ENCODE data around the gene CCDC14.
"Not testable (repeated sequence)": the region's sequence is repeated elsewhere in the genome, so short reads cannot be mapped to it uniquely, and the experiment has no call there.

CCDC14 gene, protein sequence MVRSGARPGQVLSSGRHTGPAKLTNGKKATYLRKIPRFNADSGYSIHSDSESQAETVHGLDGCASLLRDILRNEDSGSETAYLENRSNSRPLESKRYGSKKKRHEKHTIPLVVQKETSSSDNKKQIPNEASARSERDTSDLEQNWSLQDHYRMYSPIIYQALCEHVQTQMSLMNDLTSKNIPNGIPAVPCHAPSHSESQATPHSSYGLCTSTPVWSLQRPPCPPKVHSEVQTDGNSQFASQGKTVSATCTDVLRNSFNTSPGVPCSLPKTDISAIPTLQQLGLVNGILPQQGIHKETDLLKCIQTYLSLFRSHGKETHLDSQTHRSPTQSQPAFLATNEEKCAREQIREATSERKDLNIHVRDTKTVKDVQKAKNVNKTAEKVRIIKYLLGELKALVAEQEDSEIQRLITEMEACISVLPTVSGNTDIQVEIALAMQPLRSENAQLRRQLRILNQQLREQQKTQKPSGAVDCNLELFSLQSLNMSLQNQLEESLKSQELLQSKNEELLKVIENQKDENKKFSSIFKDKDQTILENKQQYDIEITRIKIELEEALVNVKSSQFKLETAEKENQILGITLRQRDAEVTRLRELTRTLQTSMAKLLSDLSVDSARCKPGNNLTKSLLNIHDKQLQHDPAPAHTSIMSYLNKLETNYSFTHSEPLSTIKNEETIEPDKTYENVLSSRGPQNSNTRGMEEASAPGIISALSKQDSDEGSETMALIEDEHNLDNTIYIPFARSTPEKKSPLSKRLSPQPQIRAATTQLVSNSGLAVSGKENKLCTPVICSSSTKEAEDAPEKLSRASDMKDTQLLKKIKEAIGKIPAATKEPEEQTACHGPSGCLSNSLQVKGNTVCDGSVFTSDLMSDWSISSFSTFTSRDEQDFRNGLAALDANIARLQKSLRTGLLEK

GRCh38 chr3:123960781-123961507 lies at the start of gene CCDC14:
Gene CCDC14 (minus strand): TSS chr3:123961229. CDS start chr3:123961173, 56 bp downstream.
- Mint-ChIP-seq H3K27me3 (peaks cover 3% of the 10 kb centered on the region), H3K36me3 (no peaks in the 10 kb centered on the region), H3K27ac (peak within 1 kb of the TSS; percentile 91), H3K4me3 (peak within 1 kb of the TSS; percentile 98), H3K4me1 (peaks cover 12% of the 10 kb centered on the region), H3K9me3 (no peaks in the 10 kb centered on the region)
- ATAC-seq (ENCODE audit: low read depth) (peak; percentile 85), DNase-seq (ENCODE audit: low spot score in 2 of 2) (peak; percentile 54 to 62)

GRCh38 chr3:124008321-124008720 lies 47.3 kb upstream of the CCDC14 start:
- not testable (repeated sequence) for H3K4me3 Mint-ChIP-seq; DNase-seq (ENCODE audit: low spot score in 2 of 2); H3K4me1 Mint-ChIP-seq; H3K9me3 Mint-ChIP-seq; ATAC-seq (ENCODE audit: low read depth); H3K27ac Mint-ChIP-seq; H3K36me3 Mint-ChIP-seq
- peaks cover 17% of the 10 kb centered on the region for H3K27me3 Mint-ChIP-seq

GRCh38 chr3:124007186-124007585 lies 46.2 kb upstream of the CCDC14 start:
- DNase-seq (ENCODE audit: low spot score in 2 of 2) = no peak
- no peaks in the 10 kb centered on the region for H3K36me3 Mint-ChIP-seq
- no peak for ATAC-seq (ENCODE audit: low read depth)
- H3K27me3 Mint-ChIP-seq = peaks cover 21% of the 10 kb centered on the region
- no peak overlapping the region for H3K27ac Mint-ChIP-seq
- no peaks in the 10 kb centered on the region for H3K9me3 Mint-ChIP-seq
- H3K4me1 Mint-ChIP-seq = no peaks in the 10 kb centered on the region
- no peak overlapping the region for H3K4me3 Mint-ChIP-seq

DNA sequence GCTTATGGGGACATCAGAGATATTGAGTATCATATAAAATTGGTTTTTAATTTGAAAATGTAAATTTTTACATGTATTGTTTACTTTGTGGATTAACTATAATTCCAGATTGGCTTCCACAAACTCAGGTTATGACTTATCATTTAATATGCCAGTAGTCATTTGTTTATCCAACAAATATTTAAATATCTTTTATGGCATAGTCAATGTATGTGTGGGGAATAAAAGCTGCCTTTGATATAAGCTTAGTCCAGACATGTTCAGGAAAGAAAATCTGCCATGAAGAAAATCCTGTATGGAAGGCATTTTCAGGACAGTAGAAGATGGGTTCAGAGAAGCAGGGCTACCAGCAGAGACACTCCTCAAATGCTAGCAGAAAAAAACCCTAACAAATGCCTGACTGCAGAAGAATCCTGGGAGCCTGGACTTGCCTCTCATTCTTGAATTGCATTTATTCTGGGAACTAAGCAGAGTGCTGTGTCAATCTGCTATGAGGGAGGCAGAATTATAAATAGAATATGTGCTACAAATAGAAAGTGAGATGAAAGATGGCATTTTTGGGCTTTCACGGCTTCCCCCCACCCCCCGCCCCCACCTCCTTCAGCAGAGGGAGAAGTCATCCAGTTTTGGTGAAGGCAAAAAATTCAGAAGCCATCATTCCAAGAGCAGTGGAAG lies 41.5 kb upstream of the CCDC14 start:
- not testable (repeated sequence) for H3K27ac Mint-ChIP-seq; H3K36me3 Mint-ChIP-seq; H3K4me1 Mint-ChIP-seq; H3K4me3 Mint-ChIP-seq; H3K9me3 Mint-ChIP-seq; DNase-seq (ENCODE audit: low spot score in 2 of 2); ATAC-seq (ENCODE audit: low read depth)
- peaks cover 31% of the 10 kb centered on the region for H3K27me3 Mint-ChIP-seq

DNA sequence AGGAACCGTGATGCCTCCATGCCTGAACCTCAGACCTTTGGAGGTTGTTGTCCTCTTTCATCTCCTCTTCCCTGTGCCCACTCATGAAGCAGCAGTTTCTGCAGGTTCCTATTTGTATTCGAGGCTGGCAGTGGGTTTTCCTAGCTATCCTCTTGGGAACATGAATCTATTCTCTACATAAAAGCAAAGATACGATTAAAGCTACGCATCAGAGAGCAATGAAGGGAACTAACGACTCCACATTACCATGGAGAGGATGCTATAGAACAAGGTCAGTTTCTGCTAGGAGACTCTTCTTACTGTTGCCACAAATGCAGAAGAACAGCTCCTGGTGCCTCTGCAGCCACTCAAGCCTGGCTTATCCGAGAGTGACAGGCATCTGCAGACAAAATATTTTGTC lies 40.3 kb upstream of the CCDC14 start:
- not testable (repeated sequence) for H3K4me3 Mint-ChIP-seq; ATAC-seq (ENCODE audit: low read depth); H3K36me3 Mint-ChIP-seq; DNase-seq (ENCODE audit: low spot score in 2 of 2); H3K27ac Mint-ChIP-seq; H3K9me3 Mint-ChIP-seq; H3K4me1 Mint-ChIP-seq
- H3K27me3 Mint-ChIP-seq = peaks cover 29% of the 10 kb centered on the region

GRCh38 chr3:123997543-123997942 lies 36.5 kb upstream of the CCDC14 start:
- no peak overlapping the region for H3K27ac Mint-ChIP-seq
- H3K9me3 Mint-ChIP-seq = no peaks in the 10 kb centered on the region
- ATAC-seq (ENCODE audit: low read depth) = no peak
- H3K4me1 Mint-ChIP-seq = no peaks in the 10 kb centered on the region
- no peak overlapping the region for H3K4me3 Mint-ChIP-seq
- peaks cover 16% of the 10 kb centered on the region for H3K27me3 Mint-ChIP-seq
- H3K36me3 Mint-ChIP-seq = no peaks in the 10 kb centered on the region
- DNase-seq (ENCODE audit: low spot score in 2 of 2) = no peak

DNA sequence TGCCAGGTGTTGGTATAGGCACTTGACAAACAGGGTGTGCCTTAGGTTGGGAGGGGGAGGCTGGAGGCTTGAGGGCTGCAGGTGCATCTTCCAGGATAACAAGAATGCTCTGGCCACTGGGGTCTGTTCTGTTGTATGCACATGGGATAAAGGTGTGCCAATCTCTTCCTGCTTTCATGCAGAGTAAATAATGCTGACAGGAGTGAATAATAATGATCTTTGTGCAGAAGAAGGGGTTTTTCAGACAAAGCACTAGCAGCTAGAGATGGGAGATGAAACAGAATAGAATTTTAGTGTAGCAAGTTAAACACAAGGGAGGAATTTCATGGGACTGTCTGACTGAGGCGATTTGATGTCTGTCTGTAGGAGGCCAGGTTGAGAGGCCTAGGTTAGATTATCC lies 32.8 kb upstream of the CCDC14 start:
- Mint-ChIP-seq H3K27me3 (peaks cover 18% of the 10 kb centered on the region), H3K4me1 (no peaks in the 10 kb centered on the region), H3K36me3 (no peaks in the 10 kb centered on the region), H3K4me3 (no peak overlapping the region), H3K9me3 (no peaks in the 10 kb centered on the region), H3K27ac (no peak overlapping the region)
- DNase-seq (ENCODE audit: low spot score in 2 of 2) (no peak), ATAC-seq (ENCODE audit: low read depth) (no peak)

DNA sequence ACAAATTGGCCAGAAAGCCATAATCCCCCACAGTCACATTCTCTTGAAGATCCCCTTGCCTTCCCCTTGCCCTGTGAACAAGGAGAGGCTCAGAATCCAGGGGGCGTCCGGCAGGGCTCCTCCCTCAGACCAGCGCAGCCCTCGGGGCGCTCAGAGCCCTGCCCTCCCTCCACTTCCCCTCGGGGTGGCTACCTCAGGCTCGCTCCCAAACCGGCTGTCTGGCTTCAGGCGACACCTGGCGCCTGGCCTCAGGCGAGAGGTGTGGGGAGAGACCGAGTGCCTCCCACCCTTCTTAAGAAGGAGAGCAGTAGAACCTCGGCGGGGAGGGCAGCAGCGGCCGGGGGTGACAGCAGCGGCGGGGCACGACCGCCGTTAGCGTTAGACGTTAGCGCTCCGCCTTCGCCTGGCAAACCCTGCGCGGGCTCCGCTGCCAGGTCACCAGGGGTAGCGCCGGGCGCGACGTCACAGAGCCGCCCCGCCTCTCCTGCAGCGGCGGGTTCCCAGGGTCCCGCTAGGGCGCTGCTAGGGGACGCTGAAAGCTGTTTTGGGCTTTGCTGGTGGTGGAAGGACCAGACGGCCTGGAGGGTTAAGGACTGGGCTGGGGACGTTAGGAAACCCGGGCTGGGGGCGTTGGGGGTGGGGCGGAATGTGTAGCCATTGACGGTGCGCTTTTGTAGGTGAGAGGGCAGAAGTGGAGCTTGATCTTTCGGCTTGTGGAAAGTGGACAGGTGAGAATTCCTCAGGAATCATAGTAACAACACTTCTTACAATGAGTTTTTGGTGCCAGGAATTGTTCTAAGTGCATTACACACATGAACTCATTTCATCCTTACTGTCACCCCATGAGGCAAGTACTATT lies 30.9 kb upstream of the CCDC14 start, which contains the start of gene ROPN1:
ROPN1 (minus strand) TSS at position 395 of the 859 bp plus-strand sequence. CDS start 11,643 bp downstream, outside the sequence.
- H3K36me3 Mint-ChIP-seq, H3K9me3 Mint-ChIP-seq, H3K4me1 Mint-ChIP-seq: not testable (repeated sequence)

GRCh38 chr3:123986427-123986826 lies 25.4 kb upstream of the CCDC14 start:
- H3K27me3 Mint-ChIP-seq = peaks cover 23% of the 10 kb centered on the region
- H3K27ac Mint-ChIP-seq = no peak overlapping the region
- ATAC-seq (ENCODE audit: low read depth) (no peak), DNase-seq (ENCODE audit: low spot score in 2 of 2) (no peak)
- H3K4me3 Mint-ChIP-seq = no peak overlapping the region
- no peaks in the 10 kb centered on the region for H3K9me3 Mint-ChIP-seq
- H3K36me3 Mint-ChIP-seq = no peaks in the 10 kb centered on the region
- H3K4me1 Mint-ChIP-seq = no peaks in the 10 kb centered on the region

More for the DNA sequence above, 30.9 kb upstream of the CCDC14 start, which contains the start of gene ROPN1:
- not testable (repeated sequence) for H3K27ac Mint-ChIP-seq; H3K4me3 Mint-ChIP-seq; DNase-seq (ENCODE audit: low spot score in 2 of 2)
- peak; percentile 96 for ATAC-seq (ENCODE audit: low read depth)
- H3K27me3 Mint-ChIP-seq = peaks cover 14% of the 10 kb centered on the region

DNA sequence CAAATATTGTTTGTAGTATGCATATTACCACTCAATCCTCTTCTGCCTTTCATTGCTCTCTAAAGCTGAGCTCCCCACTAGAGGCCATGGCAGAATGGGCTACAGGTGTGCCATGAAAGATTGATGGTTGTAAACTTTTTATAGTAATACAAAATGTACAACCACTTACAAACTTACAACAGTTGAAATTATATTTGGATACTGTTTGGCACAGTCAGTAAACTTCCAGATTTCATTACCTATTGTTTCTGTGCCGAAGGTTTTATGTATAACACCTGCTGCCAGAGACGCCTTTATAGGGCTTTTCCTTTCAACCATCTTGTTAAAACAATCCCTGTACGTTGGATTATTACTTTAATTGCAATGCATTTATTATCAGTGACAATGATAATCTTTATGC lies 23.9 kb upstream of the CCDC14 start:
- no peaks in the 10 kb centered on the region for H3K9me3 Mint-ChIP-seq
- H3K27me3 Mint-ChIP-seq = peaks cover 21% of the 10 kb centered on the region
- H3K4me1 Mint-ChIP-seq = peaks cover under 1% of the 10 kb centered on the region
- no peaks in the 10 kb centered on the region for H3K36me3 Mint-ChIP-seq
- no peak for DNase-seq (ENCODE audit: low spot score in 2 of 2)
- H3K4me3 Mint-ChIP-seq = no peak overlapping the region
- ATAC-seq (ENCODE audit: low read depth) = no peak
- no peak overlapping the region for H3K27ac Mint-ChIP-seq

GRCh38 chr3:123984350-123984749 lies 23.3 kb upstream of the CCDC14 start:
- peaks cover 18% of the 10 kb centered on the region for H3K27me3 Mint-ChIP-seq
- peaks cover 3% of the 10 kb centered on the region for H3K4me1 Mint-ChIP-seq

GRCh38 chr3:123981317-123981716 lies 20.3 kb upstream of the CCDC14 start:
- not testable (repeated sequence) for ATAC-seq (ENCODE audit: low read depth); H3K4me1 Mint-ChIP-seq; H3K36me3 Mint-ChIP-seq; DNase-seq (ENCODE audit: low spot score in 2 of 2); H3K27ac Mint-ChIP-seq; H3K4me3 Mint-ChIP-seq; H3K9me3 Mint-ChIP-seq
- H3K27me3 Mint-ChIP-seq = peaks cover 14% of the 10 kb centered on the region

More at GRCh38 chr3:123984350-123984749, 23.3 kb upstream of the CCDC14 start:
- H3K36me3 Mint-ChIP-seq = no peaks in the 10 kb centered on the region
- H3K4me3 Mint-ChIP-seq = no peak overlapping the region
- H3K9me3 Mint-ChIP-seq = no peaks in the 10 kb centered on the region
- ATAC-seq (ENCODE audit: low read depth) (no peak), DNase-seq (ENCODE audit: low spot score in 2 of 2) (no peak)
- H3K27ac Mint-ChIP-seq = no peak overlapping the region

Measured in memory B cell (primary cell).